ENCODE results near the gene COA7. TPM values are rescaled to one million over a fixed set of nuclear protein-coding genes. Genes with fewer than 3 reads are reported as not detected.

The COA7 gene
- total and polyA plus RNA-seq, 3 donors from 2014 or later, result 8.7 to 11.5 (median 10.0) TPM

GRCh38 chr1:52683367-52683940 lies 14.7 kb downstream of the COA7 start:
- Histone ChIP-seq H3K9me3 (no peaks in the 10 kb centered on the region), H3K4me3 (no peak overlapping the region), H3K4me1 (no peaks in the 10 kb centered on the region), H3K27ac (no peak overlapping the region), H3K27me3 (no peaks in the 10 kb centered on the region), H3K36me3 (ENCODE audit: low read depth, missing control alignments) (no peaks in the 10 kb centered on the region)
- no peak for DNase-seq
- WGBS, 2 donors, result 90 to 95% methylated on average over 4 of the region's 4 CpGs
- intact Hi-C loops (cut with DNase I; ENCODE audit: low total_unique reads), result no loop called here
- TF ChIP-seq POLR2A (IDR thresholded peaks at IDR 0.05) (no peak), CTCF (IDR thresholded peaks at IDR 0.05) (no peak)

GRCh38 chr1:52681136-52681535 lies 17.0 kb downstream of the COA7 start:
- intact Hi-C loops (cut with DNase I; ENCODE audit: low total_unique reads), result no loop called here

GRCh38 chr1:52680353-52680752 lies 17.8 kb downstream of the COA7 start:
- no peak for TF ChIP-seq POLR2A (IDR thresholded peaks at IDR 0.05)
- TF ChIP-seq CTCF (IDR thresholded peaks at IDR 0.05), result no peak
- intact Hi-C loops (cut with DNase I; ENCODE audit: low total_unique reads), result no loop called here

More at GRCh38 chr1:52681136-52681535, 17.0 kb downstream of the COA7 start:
- no peaks in the 10 kb centered on the region for H3K4me1 ChIP-seq
- H3K27me3 ChIP-seq, result no peaks in the 10 kb centered on the region
- H3K9me3 ChIP-seq, result no peaks in the 10 kb centered on the region
- no peak overlapping the region for H3K4me3 ChIP-seq
- no peaks in the 10 kb centered on the region for H3K36me3 ChIP-seq (ENCODE audit: low read depth, missing control alignments)
- TF ChIP-seq CTCF (IDR thresholded peaks at IDR 0.05) (no peak), POLR2A (IDR thresholded peaks at IDR 0.05) (no peak)
- H3K27ac ChIP-seq, result no peak overlapping the region
- whole genome bisulfite sequencing, 2 donors, result 71 to 90% methylated on average over 4 of the region's 4 CpGs
- no peak for DNase-seq

GRCh38 chr1:52679498-52679897 lies 18.6 kb downstream of the COA7 start:
- Histone ChIP-seq H3K4me3 (no peak overlapping the region), H3K36me3 (ENCODE audit: low read depth, missing control alignments) (no peaks in the 10 kb centered on the region), H3K4me1 (no peaks in the 10 kb centered on the region), H3K27ac (no peak overlapping the region), H3K27me3 (no peaks in the 10 kb centered on the region), H3K9me3 (no peaks in the 10 kb centered on the region)
- TF ChIP-seq CTCF (IDR thresholded peaks at IDR 0.05) (no peak), POLR2A (IDR thresholded peaks at IDR 0.05) (no peak)
- DNase-seq, result no peak
- WGBS, 2 donors, result 86 to 88% methylated on average over 5 of the region's 5 CpGs
- intact Hi-C loops (cut with DNase I; ENCODE audit: low total_unique reads), result no loop called here

More at GRCh38 chr1:52680353-52680752, 17.8 kb downstream of the COA7 start:
- H3K27me3 ChIP-seq, result no peaks in the 10 kb centered on the region
- DNase-seq, result no peak
- no peaks in the 10 kb centered on the region for H3K4me1 ChIP-seq
- WGBS, 2 donors, result 86 to 90% methylated on average over 3 of the region's 3 CpGs
- H3K4me3 ChIP-seq, result no peak overlapping the region
- no peaks in the 10 kb centered on the region for H3K36me3 ChIP-seq (ENCODE audit: low read depth, missing control alignments)
- H3K9me3 ChIP-seq, result no peaks in the 10 kb centered on the region
- H3K27ac ChIP-seq, result no peak overlapping the region

- Histone ChIP-seq H3K36me3 (ENCODE audit: low read depth, missing control alignments) (no peaks in the 10 kb centered on the region), H3K4me1 (no peaks in the 10 kb centered on the region), H3K27me3 (no peaks in the 10 kb centered on the region), H3K9me3 (no peaks in the 10 kb centered on the region), H3K27ac (no peak overlapping the region), H3K4me3 (no peak overlapping the region)
- no peak for DNase-seq
- intact Hi-C loops (cut with DNase I; ENCODE audit: low total_unique reads), result no loop called here
- WGBS, 2 donors, result 63 to 90% methylated on average over 1 of the region's 1 CpG
- TF ChIP-seq POLR2A (IDR thresholded peaks at IDR 0.05) (no peak), CTCF (IDR thresholded peaks at IDR 0.05) (no peak)
These were observed 19.1 kb downstream of the COA7 start for GRCh38 chr1:52679048-52679447.

Measured in testis (tissue), 3 donors.